ENCODE measurements around the gene ARL1. TPM values are rescaled to one million over a fixed set of nuclear protein-coding genes. Genes with fewer than 3 reads are reported as not detected.
"Not testable (repeated sequence)": the region's sequence is repeated elsewhere in the genome, so short reads cannot be mapped to it uniquely, and the experiment has no call there.

Gene ARL1
- total and polyA plus RNA-seq, 12 donors: 24.9 to 298 (median 113) TPM

DNA sequence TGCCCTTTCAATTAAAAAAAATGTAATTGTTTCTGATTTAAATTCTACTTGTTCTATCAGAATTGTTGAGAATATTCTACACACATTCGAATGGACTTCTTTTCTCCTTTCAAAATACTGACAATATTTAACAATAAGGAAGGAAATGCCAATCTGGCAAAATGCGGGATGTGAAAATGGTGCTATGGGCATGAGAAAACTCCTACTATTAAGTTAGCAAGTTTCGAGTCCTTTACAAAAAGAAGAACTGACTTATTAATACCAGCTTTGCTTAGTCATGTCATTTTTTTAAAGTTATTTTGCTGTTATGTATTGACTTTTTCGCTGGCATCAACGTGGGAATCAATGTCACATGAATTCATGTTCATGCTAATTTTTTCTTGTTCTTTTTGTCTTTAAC, 31.7 kb upstream of the ARL1 start:
- DNase-seq: peak in 1 of 7 donors; percentile 21
- TF ChIP-seq POLR2A (IDR thresholded peaks at IDR 0.05): no peak
- TF ChIP-seq CTCF (IDR thresholded peaks at IDR 0.05): no peak
- H3K36me3 ChIP-seq (replicated peaks in 1 of 2): no peaks in the 10 kb centered on the region
- no peaks in the 10 kb centered on the region for H3K4me1 ChIP-seq (replicated peaks in 1 of 2)
- 58 to 73% (median 62%) methylated on average over 5 of the region's 5 CpGs for WGBS, 4 donors
- H3K9me3 ChIP-seq (replicated peaks in 1 of 3): no peaks in the 10 kb centered on the region
- no peak overlapping the region for H3K27ac ChIP-seq
- H3K4me3 ChIP-seq: no peak overlapping the region
- intact Hi-C loops (cut with DNase I): no loop called here
- no peaks in the 10 kb centered on the region for H3K27me3 ChIP-seq

DNA sequence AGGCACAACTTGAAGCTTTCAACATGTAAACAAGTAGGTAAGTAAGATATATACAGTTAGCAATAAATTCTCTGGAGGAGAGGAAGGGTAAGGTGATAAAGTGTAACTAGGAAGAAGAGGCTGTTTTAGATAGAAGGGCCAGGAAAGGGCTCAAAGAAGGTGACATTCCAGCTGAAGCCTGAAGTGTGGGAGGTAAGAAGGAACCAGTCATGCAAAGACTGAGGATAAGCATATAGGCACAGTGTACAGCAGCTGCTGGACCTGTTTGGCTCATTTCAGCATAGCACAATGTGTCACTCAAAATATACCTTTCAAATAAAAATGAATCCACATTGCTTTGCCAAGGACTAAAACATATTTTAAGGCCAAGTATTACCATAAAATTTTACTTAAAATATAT, 28.6 kb upstream of the ARL1 start:
- no peaks in the 10 kb centered on the region for H3K36me3 ChIP-seq (replicated peaks in 1 of 2)
- no peaks in the 10 kb centered on the region for H3K4me1 ChIP-seq (replicated peaks in 1 of 2)
- no peak overlapping the region for H3K27ac ChIP-seq
- no peaks in the 10 kb centered on the region for H3K27me3 ChIP-seq
- H3K4me3 ChIP-seq: no peak overlapping the region
- H3K9me3 ChIP-seq (replicated peaks in 1 of 3): no peaks in the 10 kb centered on the region
- intact Hi-C loops (cut with DNase I): no loop called here
- no peak for TF ChIP-seq CTCF (IDR thresholded peaks at IDR 0.05)
- DNase-seq: no peak

DNA sequence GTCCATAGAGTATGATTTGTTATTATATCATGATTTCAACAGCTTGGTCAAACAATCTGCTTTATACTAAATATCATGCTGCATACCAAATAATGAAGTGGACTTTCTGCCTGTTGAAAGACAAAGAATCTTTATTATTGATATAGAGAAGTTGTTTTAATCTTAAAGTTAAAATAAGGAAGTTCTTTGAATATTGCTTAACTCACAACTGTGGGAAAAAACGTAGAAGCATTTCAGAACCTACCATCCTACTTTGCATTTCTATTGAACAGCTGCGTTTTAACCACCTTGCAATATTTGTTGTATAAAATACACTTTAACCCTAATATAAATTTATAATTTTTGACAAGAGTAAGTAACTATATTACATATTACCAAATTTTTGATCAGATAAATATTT, 22.9 kb upstream of the ARL1 start:
- intact Hi-C loops (cut with DNase I): no loop called here

GRCh38 chr12:101424620-101425019, 17.0 kb upstream of the ARL1 start:
- 73 to 91% (median 87%) methylated on average over 2 of the region's 2 CpGs for WGBS, 4 donors
- intact Hi-C loops (cut with DNase I): no loop called here
- no peaks in the 10 kb centered on the region for H3K4me1 ChIP-seq (replicated peaks in 1 of 2)

More for the DNA sequence above, 22.9 kb upstream of the ARL1 start:
- DNase-seq: no peak
- no peak for TF ChIP-seq CTCF (IDR thresholded peaks at IDR 0.05)
- TF ChIP-seq POLR2A (IDR thresholded peaks at IDR 0.05): no peak
- Histone ChIP-seq H3K27me3 (no peaks in the 10 kb centered on the region), H3K4me1 (replicated peaks in 1 of 2) (no peaks in the 10 kb centered on the region), H3K36me3 (replicated peaks in 1 of 2) (no peaks in the 10 kb centered on the region), H3K27ac (no peak overlapping the region), H3K4me3 (no peak overlapping the region), H3K9me3 (replicated peaks in 1 of 3) (no peaks in the 10 kb centered on the region)
- WGBS, 4 donors: 57 to 69% (median 62%) methylated on average over 2 of the region's 2 CpGs

GRCh38 chr12:101422066-101422465, 14.5 kb upstream of the ARL1 start:
- H3K27me3 ChIP-seq; H3K27ac ChIP-seq; H3K4me3 ChIP-seq; DNase-seq; H3K4me1 ChIP-seq (replicated peaks in 1 of 2); H3K36me3 ChIP-seq (replicated peaks in 1 of 2); intact Hi-C loops (cut with DNase I); H3K9me3 ChIP-seq (replicated peaks in 1 of 3): not testable (repeated sequence)
- 82 to 85% (median 82%) methylated on average over 4 of the region's 4 CpGs for WGBS, 4 donors

More at GRCh38 chr12:101424620-101425019, 17.0 kb upstream of the ARL1 start:
- Histone ChIP-seq H3K27ac (no peak overlapping the region), H3K4me3 (no peak overlapping the region), H3K9me3 (replicated peaks in 1 of 3) (no peaks in the 10 kb centered on the region), H3K27me3 (no peaks in the 10 kb centered on the region), H3K36me3 (replicated peaks in 1 of 2) (no peaks in the 10 kb centered on the region)
- DNase-seq: no peak
- TF ChIP-seq POLR2A (IDR thresholded peaks at IDR 0.05): no peak
- no peak for TF ChIP-seq CTCF (IDR thresholded peaks at IDR 0.05)
